Ramos (cell line): Measurements from ENCODE around the gene ESPL1.
"Not testable (repeated sequence)": the region's sequence is repeated elsewhere in the genome, so short reads cannot be mapped to it uniquely, and the experiment has no call there.

Source experiments
- in situ Hi-C: fragments of 300-500 bp; cut with MboI; formaldehyde crosslinking; loops from one replicate; pipeline ENCODE4 v1.14.3; 2022; ENCODE audit warnings: low sequenced_read_pairs; ENCODE audit not compliant: unreplicated experiment

Gene ESPL1

GRCh38 chr12:53295070-53295890, 27.2 kb downstream of the ESPL1 start, which contains the start of gene PFDN5:
PFDN5 (plus strand) TSS chr12:53295542; CDS start chr12:53295568, 26 bp downstream.
- in situ Hi-C loops, result no loop called here

- in situ Hi-C loops, result no loop called here
Observed at GRCh38 chr12:53295891-53296219, 27.8 kb downstream of the ESPL1 start.

- in situ Hi-C loops, result not testable (repeated sequence)
Observed at GRCh38 chr12:53297106-53297505, 29.0 kb downstream of the ESPL1 start.

GRCh38 chr12:53298164-53298563, 30.1 kb downstream of the ESPL1 start:
- in situ Hi-C loops, result no loop called here

GRCh38 chr12:53299101-53299453, 31.0 kb downstream of the ESPL1 start:
- in situ Hi-C loops, result no loop called here

- in situ Hi-C loops, result no loop called here
Observed at GRCh38 chr12:53299454-53300180, 31.5 kb downstream of the ESPL1 start, which contains the start of gene MYG1. MYG1 (plus strand) TSS chr12:53299695; CDS start chr12:53299738, 43 bp downstream.

GRCh38 chr12:53300187-53300586, 32.1 kb downstream of the ESPL1 start:
- in situ Hi-C loops, result no loop called here

- in situ Hi-C loops, result no loop called here
Observed at GRCh38 chr12:53302903-53303302, 34.8 kb downstream of the ESPL1 start.

- in situ Hi-C loops, result no loop called here
Observed at GRCh38 chr12:53306826-53307225, 38.7 kb downstream of the ESPL1 start.

- in situ Hi-C loops, result no loop called here
Observed at GRCh38 chr12:53308276-53308675, 40.2 kb downstream of the ESPL1 start.

- in situ Hi-C loops, result no loop called here
Observed at GRCh38 chr12:53313996-53314395, 45.9 kb downstream of the ESPL1 start.

GRCh38 chr12:53320352-53321195, 52.5 kb downstream of the ESPL1 start:
- in situ Hi-C loops, result no loop called here

GRCh38 chr12:53324113-53324778, 56.1 kb downstream of the ESPL1 start:
- in situ Hi-C loops, result no loop called here

- in situ Hi-C loops, result no loop called here
Observed at GRCh38 chr12:53324779-53325510, 56.8 kb downstream of the ESPL1 start.

- in situ Hi-C loops, result no loop called here
Observed at GRCh38 chr12:53325511-53326061, 57.5 kb downstream of the ESPL1 start.

- in situ Hi-C loops, result no loop called here
Observed at GRCh38 chr12:53326460-53327185, 58.5 kb downstream of the ESPL1 start.

GRCh38 chr12:53327435-53328042, 59.4 kb downstream of the ESPL1 start:
- in situ Hi-C loops, result no loop called here

- in situ Hi-C loops, result no loop called here
Observed at GRCh38 chr12:53328043-53328435, 59.9 kb downstream of the ESPL1 start.
